Measurements from ENCODE around the gene TMEM143.
"Not testable (repeated sequence)": the region's sequence is repeated elsewhere in the genome, so short reads cannot be mapped to it uniquely, and the experiment has no call there.

The TMEM143 gene

DNA sequence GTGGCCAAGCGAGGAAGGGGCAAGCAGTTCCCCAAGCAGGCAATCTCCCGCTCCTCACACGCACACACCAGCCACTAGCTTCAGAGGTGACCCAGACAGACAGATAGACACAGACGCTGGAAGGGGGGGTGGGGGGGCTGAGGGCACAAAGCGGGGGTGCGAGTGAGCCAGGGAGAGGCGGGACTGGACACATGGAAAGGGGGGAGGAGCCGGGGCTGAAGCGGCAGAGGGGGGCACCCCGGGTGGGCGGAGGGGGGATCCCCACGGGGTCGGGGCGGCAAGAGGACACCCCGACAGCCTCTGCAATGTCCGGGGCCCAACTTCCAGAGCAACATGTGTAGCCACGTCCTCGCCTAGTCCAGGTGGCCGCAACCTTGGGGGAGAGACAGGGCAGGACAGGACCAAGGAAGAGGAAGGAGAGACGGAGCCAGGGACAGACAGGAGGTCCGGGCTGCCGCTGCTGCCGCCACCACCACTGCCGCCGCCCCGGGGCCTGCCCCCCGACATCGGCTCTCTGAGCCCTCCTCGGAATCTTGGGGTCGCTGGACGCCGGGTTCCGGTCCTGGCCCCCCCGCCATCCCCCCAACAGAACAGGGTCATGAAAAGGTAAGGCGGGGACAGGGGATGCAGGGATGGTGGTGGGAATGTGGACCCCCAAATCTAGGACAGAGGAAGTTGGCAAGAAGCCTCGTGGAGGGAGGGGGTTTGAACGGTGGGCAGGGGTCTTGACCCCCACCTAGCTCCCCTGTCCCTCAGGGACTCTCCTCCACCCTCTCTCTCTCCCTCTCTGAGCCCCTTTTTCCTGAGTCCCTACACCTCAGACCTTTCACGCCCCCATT lies 30.8 kb upstream of the TMEM143 start:
- TF ChIP-seq, protein P1, sequence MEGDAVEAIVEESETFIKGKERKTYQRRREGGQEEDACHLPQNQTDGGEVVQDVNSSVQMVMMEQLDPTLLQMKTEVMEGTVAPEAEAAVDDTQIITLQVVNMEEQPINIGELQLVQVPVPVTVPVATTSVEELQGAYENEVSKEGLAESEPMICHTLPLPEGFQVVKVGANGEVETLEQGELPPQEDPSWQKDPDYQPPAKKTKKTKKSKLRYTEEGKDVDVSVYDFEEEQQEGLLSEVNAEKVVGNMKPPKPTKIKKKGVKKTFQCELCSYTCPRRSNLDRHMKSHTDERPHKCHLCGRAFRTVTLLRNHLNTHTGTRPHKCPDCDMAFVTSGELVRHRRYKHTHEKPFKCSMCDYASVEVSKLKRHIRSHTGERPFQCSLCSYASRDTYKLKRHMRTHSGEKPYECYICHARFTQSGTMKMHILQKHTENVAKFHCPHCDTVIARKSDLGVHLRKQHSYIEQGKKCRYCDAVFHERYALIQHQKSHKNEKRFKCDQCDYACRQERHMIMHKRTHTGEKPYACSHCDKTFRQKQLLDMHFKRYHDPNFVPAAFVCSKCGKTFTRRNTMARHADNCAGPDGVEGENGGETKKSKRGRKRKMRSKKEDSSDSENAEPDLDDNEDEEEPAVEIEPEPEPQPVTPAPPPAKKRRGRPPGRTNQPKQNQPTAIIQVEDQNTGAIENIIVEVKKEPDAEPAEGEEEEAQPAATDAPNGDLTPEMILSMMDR (conservative IDR thresholded peaks at IDR 0.05), result no peak
- H3K27ac ChIP-seq, result peak overlapping the region; percentile 58; the same call in 1 of the 2 replicates

DNA sequence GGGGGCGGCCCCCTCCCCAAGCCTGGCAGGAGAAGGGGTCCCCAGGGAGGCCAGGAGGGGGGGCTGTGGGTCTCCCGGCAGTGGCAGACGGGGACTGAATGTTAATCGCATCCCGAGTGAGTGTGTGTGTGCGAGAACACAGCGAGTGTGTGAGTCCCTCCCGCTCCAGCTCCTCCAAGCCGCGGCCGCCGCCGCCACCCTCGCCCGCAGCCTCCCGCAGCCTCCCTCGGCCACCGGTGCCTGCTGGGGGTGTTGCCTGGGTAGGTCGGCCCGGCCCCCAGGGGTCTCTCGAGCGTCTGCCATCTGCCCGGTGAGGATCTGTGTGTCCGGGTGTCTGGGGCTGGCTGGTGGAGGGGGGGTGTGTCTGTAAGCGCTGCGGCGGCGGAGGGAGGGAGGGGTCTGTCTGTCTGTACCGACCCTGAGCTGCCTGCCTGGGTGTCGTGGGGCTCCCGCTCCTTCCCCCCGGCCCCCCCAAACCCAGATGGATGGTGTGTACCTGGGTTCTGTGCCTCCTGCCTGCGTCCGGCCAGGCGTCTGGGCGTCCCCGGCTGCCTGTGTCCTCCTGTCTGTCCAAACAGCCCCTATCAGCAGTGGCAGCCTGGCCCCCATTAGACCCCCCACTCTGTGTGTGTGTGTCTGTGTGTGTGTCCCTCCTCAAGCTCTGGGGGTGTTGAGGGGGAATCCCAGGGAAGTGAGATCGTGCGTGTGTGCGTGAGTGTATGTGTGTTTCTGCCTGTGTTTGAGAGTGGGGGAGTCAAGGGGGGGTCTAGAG lies 30.0 kb upstream of the TMEM143 start, which contains the start of gene GRIN2D:
TSS of gene GRIN2D (plus strand) at position 110 of the 772 bp plus-strand sequence. CDS start 4,725 bp downstream, outside the sequence.
- peak within 1 kb of the TSS; percentile 58; the same call in 1 of the 2 replicates for H3K27ac ChIP-seq

DNA sequence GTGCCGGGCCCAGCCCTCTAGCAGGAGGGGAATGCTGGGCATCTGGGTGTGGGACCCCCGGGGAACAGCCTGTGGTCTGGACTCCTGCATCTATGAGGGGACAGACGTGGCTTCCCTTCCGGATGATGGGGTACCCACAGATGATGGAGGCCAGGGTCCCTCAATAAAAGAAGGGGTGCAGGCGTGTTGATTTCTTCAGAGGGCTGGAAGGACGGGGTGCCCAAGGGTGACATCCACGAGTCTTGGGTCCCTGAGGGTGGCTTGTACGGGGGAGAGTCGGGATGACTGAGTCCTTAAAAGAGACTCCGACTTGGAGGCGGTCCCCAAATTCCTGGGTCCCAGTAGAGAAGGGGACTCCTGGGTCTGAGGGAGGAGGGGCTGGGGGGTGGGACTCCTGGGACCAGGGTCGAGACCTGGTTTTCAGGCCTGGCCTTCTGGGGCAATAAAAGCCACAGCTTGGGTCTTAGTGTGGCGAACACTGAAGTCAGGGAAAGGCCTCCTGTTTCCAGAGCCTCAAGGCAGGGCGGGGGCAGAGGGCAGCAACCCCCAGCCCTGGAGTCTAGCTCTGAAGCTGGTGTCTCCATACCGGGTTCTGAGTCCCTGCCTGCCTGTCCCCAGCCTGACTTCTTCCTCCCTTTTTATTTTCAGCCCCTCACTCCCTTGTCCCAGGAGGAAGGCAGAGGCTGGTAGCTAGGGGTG lies 29.3 kb upstream of the TMEM143 start:
- TF ChIP-seq, protein P1 (conservative IDR thresholded peaks at IDR 0.05), result no peak
- peak overlapping the region; percentile 58; the same call in 1 of the 2 replicates for H3K27ac ChIP-seq

More for the DNA sequence above, 30.0 kb upstream of the TMEM143 start, which contains the start of gene GRIN2D:
- TF ChIP-seq, protein P1 (conservative IDR thresholded peaks at IDR 0.05), result peak; percentile 41

DNA sequence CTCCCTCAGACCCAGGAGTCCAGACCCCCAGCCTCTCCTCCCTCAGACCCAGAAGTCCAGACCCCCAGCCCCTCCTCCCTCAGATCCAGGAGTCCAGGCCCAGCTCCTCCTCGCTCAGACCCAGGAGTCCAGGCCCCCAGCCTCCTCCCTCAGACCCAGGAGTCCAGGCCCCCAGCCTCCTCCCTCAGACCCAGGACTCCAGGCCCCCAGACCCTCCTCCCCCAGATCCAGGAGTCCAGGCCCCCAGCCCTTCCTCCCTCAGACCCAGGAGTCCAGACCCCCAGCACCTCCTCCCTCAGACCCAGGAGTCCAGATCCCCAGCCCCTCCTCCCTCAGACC lies 28.2 kb upstream of the TMEM143 start:
- H3K27ac ChIP-seq, result not testable (repeated sequence)

DNA sequence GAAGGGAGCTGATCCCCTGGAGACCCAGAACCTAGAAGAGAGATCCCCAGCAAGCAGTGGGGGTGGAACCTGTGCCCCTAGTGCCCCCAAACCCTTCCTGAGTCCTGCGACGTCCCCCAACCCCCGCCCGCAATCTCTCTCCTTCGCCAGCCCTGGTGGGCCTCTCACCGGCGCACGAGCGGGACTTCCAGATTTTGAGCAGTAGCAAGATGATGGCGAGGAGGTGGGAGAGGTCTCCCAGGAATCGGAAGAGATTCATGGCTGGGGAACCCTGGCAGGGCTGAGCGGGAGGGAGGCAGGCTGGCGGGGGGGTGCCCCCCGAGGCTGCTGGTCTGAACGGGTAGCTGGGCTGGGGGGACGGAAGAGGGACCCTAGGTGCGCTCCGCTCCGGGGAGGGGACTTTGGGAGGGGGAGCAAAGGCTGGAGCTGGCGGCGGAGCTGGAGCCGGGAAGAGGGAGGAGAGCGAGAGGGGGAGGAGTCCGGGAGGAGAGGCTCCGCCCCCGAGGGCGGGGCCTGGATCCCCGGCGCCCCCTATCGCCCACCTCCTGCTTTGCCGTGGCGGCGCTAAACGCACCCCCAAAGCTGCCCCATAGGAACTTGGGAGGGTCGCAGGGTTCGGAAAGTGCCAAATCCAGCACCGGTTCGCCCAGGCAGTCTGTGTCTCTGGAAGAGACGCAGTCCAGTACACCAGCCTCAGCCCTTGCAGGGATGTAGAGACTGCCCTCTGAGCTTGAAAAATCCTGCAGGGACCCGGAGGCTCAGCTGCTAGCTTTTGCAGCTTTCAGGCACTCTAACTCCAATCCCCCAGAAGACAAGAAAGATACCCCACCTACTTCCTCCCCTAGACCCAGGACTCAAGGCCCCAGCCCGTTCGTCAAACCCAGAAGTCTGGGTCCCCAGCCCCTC lies 27.6 kb upstream of the TMEM143 start, which contains the start of gene KDELR1:
TSS of gene KDELR1 (minus strand) at position 452 of the 906 bp plus-strand sequence. CDS start at position 259, 193 bp downstream.
- peak within 1 kb of the TSS; percentile 96 for H3K27ac ChIP-seq
- TF ChIP-seq, protein P1 (conservative IDR thresholded peaks at IDR 0.05), result peak; percentile 96

DNA sequence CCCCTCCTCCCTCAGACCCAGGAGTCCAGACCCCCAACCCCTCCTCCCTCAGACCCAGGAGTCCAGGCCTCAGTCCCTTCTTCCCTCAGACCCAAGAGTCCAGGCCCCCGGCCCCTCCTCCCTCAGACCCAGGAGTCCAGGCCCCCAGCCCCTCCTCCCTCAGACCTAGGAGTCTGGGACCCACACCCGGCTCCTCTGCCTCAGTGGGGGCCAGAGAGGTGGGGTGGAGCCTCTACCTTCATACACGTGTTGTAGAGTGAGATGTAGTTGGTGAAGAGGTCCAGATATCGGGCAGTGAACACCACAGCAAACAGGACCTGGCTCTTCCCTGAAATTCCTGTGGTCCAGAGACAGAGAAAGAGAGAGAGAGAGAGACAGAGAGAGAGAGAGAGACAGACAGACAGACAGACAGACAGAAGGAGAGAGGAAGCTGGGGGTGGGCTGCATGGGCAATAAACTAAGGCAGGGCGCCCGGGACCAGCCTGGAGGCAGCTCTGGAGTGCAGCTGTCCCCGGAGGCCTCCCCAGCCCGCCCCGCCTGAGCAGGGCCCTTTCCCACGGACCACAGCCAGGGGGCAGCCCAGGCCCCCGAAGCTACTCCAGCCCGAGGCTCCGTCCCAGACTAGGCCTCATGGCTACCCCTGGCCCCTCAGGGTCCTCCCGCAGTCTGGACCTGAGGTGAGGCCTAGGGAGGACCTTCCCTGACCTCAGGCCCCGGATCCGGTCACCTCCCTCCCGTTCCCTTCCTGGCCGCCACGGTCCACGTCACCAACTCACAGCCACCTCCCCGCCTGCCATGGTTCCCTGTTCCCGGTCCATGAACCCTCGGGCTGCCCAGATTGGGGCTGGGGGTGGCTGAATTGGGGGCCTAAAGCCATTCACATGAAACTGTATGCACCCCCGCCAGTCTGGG lies 26.7 kb upstream of the TMEM143 start:
- TF ChIP-seq, protein P1 (conservative IDR thresholded peaks at IDR 0.05), result peak; percentile 61

More for the DNA sequence above, 26.7 kb upstream of the TMEM143 start:
- peak overlapping the region; percentile 96 for H3K27ac ChIP-seq

Measured in VCaP (cell line).